Ovary (tissue), 9 donors: Measurements from ENCODE around the gene EHBP1. TPM values are rescaled to one million over a fixed set of nuclear protein-coding genes. Genes with fewer than 3 reads are reported as not detected.

Source experiments
- DNase-seq, 5 donors: peaks; one replicate each; pipeline ENCODE4 v3.0.0-alpha.2; 2019 to 2020
- H3K27ac ChIP-seq, 2 donors: fragments of 200-600 bp; one replicate each; pipeline versions ENCODE4 v1.5.1 to v1.8.0; 2019 to 2022
- H3K27me3 ChIP-seq: fragments of 200-600 bp; one replicate; pipeline ENCODE4 v1.8.0; 2022
- H3K36me3 ChIP-seq: fragments of 200-600 bp; sonication (generic); one replicate; pipeline ENCODE4 v1.5.1; 2019
- H3K4me1 ChIP-seq: one replicate; pipeline ENCODE4 v1.8.1; 2013; ENCODE audit warnings: mild to moderate bottlenecking, moderate library complexity; ENCODE audit not compliant: insufficient read depth
- H3K4me3 ChIP-seq: fragments of 200-600 bp; sonication (generic); one replicate; pipeline ENCODE4 v1.5.1; 2017
- H3K9me3 ChIP-seq, 2 donors: fragments of 200-600 bp in 1 of 2; sonication (generic) in 1 of 2; one replicate each; pipeline versions ENCODE4 v1.5.1 to v1.8.1; 2013 to 2019; ENCODE audit warnings: mild to moderate bottlenecking in 1 of 2, moderate library complexity in 1 of 2
- CTCF ChIP-seq, 3 donors: fragments of 450-650 bp in 2 of 3; fragments of 200-600 bp in 1 of 3; IDR thresholded peaks; one replicate each; pipeline versions ENCODE4 v1.5.1 to v1.8.0; 2016 to 2022; ENCODE audit warnings: antibody characterized with exemption in 3 of 3, mild to moderate bottlenecking in 1 of 3
- EP300 ChIP-seq: sonication (generic); formaldehyde crosslinking; IDR thresholded peaks from one replicate; pipeline ENCODE4 v1.6.1; 2017; ENCODE audit warnings: antibody characterized with exemption
- POLR2A ChIP-seq: fragments of 450-650 bp; IDR thresholded peaks from one replicate; pipeline ENCODE4 v1.6.1; 2017; ENCODE audit warnings: antibody characterized with exemption, mild to moderate bottlenecking, moderate library complexity
- WGBS, 3 donors: extraction: QIAGEN DNeasy Blood & Tissue Kit in 1 of 3; methylation state at CpG; one replicate each; pipeline versions ENCODE4 v1.1.5 to v1.1.7; 2013 to 2017; 5-methylcytosine and 5-hydroxymethylcytosine counted together
- intact Hi-C, 4 donors: fragments of 100-400 bp; cut with DNase I; formaldehyde crosslinking; loops; one replicate each; pipeline versions ENCODE4 v1.11.0 to v1.15.1; 2022 to 2023
- polyA plus RNA-seq, 2 donors: library from polyadenylated mRNA; stranded (reverse); fragments of 200-250 nt in 1 of 2; fragments of 350-450 nt in 1 of 2; fragmentation: Illumina TruSeq in 1 of 2; extraction: RNeasy Lipid Tissue Mini Kit (QIAGEN cat#74804) in 1 of 2; gene quantifications; one replicate each; pipeline ENCODE4 v1.2.3, GENCODE V29; 2013 to 2014
- total RNA-seq, 7 donors: library from RNA; depleted of rRNA in 2 of 7; stranded (reverse); fragments of >200 nt in 2 of 7; fragmentation: NEBNext Ultra II Directional in 3 of 7; extraction: Animal tissue kit (Norgen Biotek cat#: 25700) in 3 of 7; gene quantifications; one replicate each; pipeline versions ENCODE4 v1.1.0 to v1.2.4, GENCODE V29; 2016 to 2023
- donor health status: DM: no; HTN: no; CAD: no; lungs with moderate emphysema.
- donor health status: DM: no; HTN: no; CAD: no.
- donor health status: Bipolar disorder and iron deficiency.
- donor health status: DM: yes; HTN: yes; CAD: no.
- donor health status: DM: no; HTN: no; CAD: no.
- donor health status: DM: yes; HTN: yes; CAD: no.

The EHBP1 gene
- total and polyA plus RNA-seq, 9 donors = 56.3 to 185 (median 117) TPM

GRCh38 chr2:62691186-62691585 lies 14.3 kb upstream of the EHBP1 start:
- Histone ChIP-seq H3K4me1 (no peaks in the 10 kb centered on the region), H3K27me3 (no peaks in the 10 kb centered on the region), H3K4me3 (no peak overlapping the region), H3K9me3 (no peaks in the 10 kb centered on the region), H3K27ac (no peak overlapping the region), H3K36me3 (no peaks in the 10 kb centered on the region)
- no peak for DNase-seq
- intact Hi-C loops = no loop called here
- WGBS, 3 donors = 17 to 37% (median 33%) methylated on average over 2 of the region's 2 CpGs
- TF ChIP-seq POLR2A = no peak
- no peak for TF ChIP-seq EP300
- no peak for TF ChIP-seq CTCF (IDR thresholded peaks at IDR 0.05)

GRCh38 chr2:62692225-62692624 lies 13.3 kb upstream of the EHBP1 start:
- no peak for DNase-seq
- no peak overlapping the region for H3K4me3 ChIP-seq
- no peaks in the 10 kb centered on the region for H3K27me3 ChIP-seq
- intact Hi-C loops = no loop called here
- no peaks in the 10 kb centered on the region for H3K36me3 ChIP-seq
- no peaks in the 10 kb centered on the region for H3K4me1 ChIP-seq
- TF ChIP-seq POLR2A = no peak
- no peak for TF ChIP-seq CTCF (IDR thresholded peaks at IDR 0.05)
- H3K27ac ChIP-seq = no peak overlapping the region
- no peaks in the 10 kb centered on the region for H3K9me3 ChIP-seq

DNA sequence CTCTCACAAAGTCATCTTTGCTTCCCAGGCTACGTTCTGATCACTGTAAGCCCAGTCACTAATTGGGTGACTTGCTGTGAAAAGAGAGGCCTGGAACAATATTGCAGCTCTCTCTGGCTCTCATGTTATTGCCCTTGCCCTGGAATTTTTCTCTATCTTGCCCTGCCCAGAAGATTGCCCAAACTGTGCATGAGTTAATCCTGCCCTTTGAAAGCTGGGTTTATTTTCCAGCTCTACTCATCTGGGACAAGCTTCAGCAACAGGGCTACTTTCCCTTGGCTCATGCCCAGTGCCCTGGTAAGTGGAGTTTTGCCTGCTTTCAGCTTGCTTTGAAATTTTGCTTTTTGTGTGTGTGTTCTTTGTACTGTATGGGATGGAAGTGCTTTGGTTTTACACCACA lies 6.9 kb upstream of the EHBP1 start:
- no peaks in the 10 kb centered on the region for H3K4me1 ChIP-seq
- TF ChIP-seq CTCF (IDR thresholded peaks at IDR 0.05) (no peak), EP300 (no peak), POLR2A (no peak)
- no peaks in the 10 kb centered on the region for H3K36me3 ChIP-seq
- no peaks in the 10 kb centered on the region for H3K9me3 ChIP-seq
- no peaks in the 10 kb centered on the region for H3K27me3 ChIP-seq
- no peak overlapping the region for H3K4me3 ChIP-seq
- H3K27ac ChIP-seq = no peak overlapping the region
- intact Hi-C loops = no loop called here
- WGBS, 3 donors = 89 to 97% (median 91%) methylated on average over 1 of the region's 1 CpG
- DNase-seq = no peak

DNA sequence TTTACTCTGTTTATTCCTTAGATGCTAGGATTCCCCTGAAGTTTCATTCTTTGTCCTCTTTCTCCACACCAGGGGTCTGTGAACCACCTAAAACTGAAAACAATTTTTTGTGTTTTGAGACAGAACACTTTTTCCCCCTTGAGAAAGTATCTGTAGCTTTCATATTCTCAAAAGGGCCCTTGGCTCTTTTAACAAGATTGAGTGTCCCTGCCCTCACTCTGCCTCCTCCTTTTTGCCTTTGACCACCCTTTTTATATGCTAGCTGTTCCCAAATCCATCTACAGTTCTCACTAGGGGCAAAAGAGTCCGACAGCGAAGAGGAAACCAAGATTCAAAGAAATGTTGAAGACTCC lies 883 bp upstream of the EHBP1 start:
- H3K36me3 ChIP-seq = no peaks in the 10 kb centered on the region
- peak overlapping the region; percentile 68 for H3K4me3 ChIP-seq
- intact Hi-C loops = loop anchor here in 2 of 4 donors (5.0 to 10.0 kb wide), 2 partner anchors 200 to 237 kb away; partner anchors contain the start of gene TMEM17 (in 1 of the 2)
- 5 to 14% (median 8%) methylated on average over 2 of the region's 2 CpGs for WGBS, 3 donors
- TF ChIP-seq POLR2A (no peak), CTCF (IDR thresholded peaks at IDR 0.05) (no peak), EP300 (no peak)
- H3K4me1 ChIP-seq = peaks cover 6% of the 10 kb centered on the region
- peak overlapping the region in 1 of 2 donors; percentile 79 for H3K27ac ChIP-seq
- DNase-seq = no peak
- H3K9me3 ChIP-seq = no peaks in the 10 kb centered on the region
- H3K27me3 ChIP-seq = no peaks in the 10 kb centered on the region
